ENCODE measurements around the gene DMC1.

The DMC1 gene

GRCh38 chr22:38482662-38483308, 87.2 kb downstream of the DMC1 start:
- no peak for DNase-seq (ENCODE audit: low read depth)
- no peak for TF ChIP-seq CTCF (conservative IDR thresholded peaks at IDR 0.05; ENCODE audit: low read depth, low read length)
- H3K4me3 ChIP-seq (ENCODE audit: low read depth, low read length), result no peak overlapping the region

- DNase-seq (ENCODE audit: low read depth), result no peak
- TF ChIP-seq CTCF (conservative IDR thresholded peaks at IDR 0.05; ENCODE audit: low read depth, low read length), result no peak
- no peak overlapping the region for H3K4me3 ChIP-seq (ENCODE audit: low read depth, low read length)
Observed at GRCh38 chr22:38481871-38482332, 88.1 kb downstream of the DMC1 start.

- no peak for TF ChIP-seq CTCF (conservative IDR thresholded peaks at IDR 0.05; ENCODE audit: low read depth, low read length)
- no peak overlapping the region for H3K4me3 ChIP-seq (ENCODE audit: low read depth, low read length)
- DNase-seq (ENCODE audit: low read depth), result peak; percentile 52
Observed at GRCh38 chr22:38481162-38481870, 88.7 kb downstream of the DMC1 start.

GRCh38 chr22:38479096-38479837, 90.7 kb downstream of the DMC1 start:
- no peak for TF ChIP-seq CTCF (conservative IDR thresholded peaks at IDR 0.05; ENCODE audit: low read depth, low read length)
- DNase-seq (ENCODE audit: low read depth), result no peak
- no peak overlapping the region for H3K4me3 ChIP-seq (ENCODE audit: low read depth, low read length)

GRCh38 chr22:38477585-38477984, 92.4 kb downstream of the DMC1 start:
- TF ChIP-seq CTCF (conservative IDR thresholded peaks at IDR 0.05; ENCODE audit: low read depth, low read length), result no peak
- DNase-seq (ENCODE audit: low read depth), result no peak
- H3K4me3 ChIP-seq (ENCODE audit: low read depth, low read length), result no peak overlapping the region

- no peak for TF ChIP-seq CTCF (conservative IDR thresholded peaks at IDR 0.05; ENCODE audit: low read depth, low read length)
- no peak overlapping the region for H3K4me3 ChIP-seq (ENCODE audit: low read depth, low read length)
- DNase-seq (ENCODE audit: low read depth), result no peak
Observed at GRCh38 chr22:38474003-38474607, 95.9 kb downstream of the DMC1 start.
